IPS DF 19.7 (cell line): ENCODE measurements around the gene EMILIN3.
A peak's percentile ranks its signal among the peaks of the same experiment; 100 is the strongest.

Experiments
- DNase-seq: peaks from one replicate; pipeline ENCODE4 v3.0.0-alpha.2; 2013; ENCODE audit warnings: low read depth, low spot score

Gene EMILIN3

DNA sequence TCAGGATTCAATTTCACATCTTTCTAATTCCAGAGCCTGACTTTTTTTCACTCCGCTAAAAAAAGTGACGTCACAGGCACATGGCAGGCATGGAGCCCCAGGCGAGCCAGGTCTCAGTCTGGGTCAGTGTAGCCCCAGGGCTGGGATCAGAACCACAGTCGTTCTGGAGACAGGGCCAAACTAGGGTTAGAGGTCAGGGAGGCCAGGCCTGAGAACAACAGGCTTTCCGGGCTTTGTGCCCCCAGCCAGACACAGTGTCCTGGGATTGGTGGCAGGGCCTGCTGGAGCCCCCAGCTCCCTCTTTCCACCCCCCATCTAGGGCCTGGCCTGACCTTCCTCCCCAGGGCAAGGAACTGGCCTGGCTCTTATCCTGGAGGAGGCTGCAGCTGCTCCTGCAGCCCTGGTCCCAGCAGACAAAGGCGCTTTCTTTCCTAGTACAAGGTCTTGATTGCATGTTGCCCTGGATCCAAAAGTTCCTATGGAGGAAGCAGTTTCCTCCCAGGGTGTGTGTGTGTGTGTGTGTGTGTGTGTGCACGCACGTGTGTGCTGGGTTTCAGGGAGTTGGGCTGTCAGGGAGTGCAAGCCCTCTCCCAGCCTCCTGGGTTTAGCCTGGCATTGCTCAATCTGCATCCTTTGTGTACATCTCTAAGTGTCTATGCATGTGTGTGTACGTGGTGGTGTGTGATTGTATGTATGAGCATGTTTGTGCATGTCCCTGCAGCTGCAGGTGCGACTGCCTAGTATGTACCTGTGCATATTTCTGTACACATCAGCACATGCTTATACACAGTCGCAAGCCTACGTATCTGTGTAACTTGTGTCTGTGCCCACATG, 26.5 kb upstream of the EMILIN3 start:
- no peak for DNase-seq

- DNase-seq: no peak
Observed at GRCh38 chr20:41392295-41392694, 25.7 kb upstream of the EMILIN3 start.

DNA sequence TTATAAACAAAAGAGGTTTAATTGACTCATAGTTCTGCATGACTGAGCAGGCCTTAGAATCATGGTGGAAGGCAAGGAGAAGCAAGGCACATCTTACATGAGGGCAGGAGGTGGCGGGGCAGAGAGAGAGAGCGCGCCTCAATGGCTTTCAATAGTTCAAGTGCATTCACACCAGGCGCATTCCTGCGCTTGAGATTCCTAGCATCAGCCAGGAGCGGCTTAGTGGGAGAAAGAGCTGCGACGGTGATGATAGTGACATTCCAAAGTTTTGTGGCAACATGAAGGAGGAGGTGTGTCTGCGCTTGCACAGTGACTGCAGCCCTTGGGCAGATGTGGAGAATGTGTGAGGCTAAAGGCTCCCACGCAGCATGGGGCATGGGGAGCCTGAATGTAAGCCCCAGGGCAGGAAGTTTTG, 25.0 kb upstream of the EMILIN3 start:
- no peak for DNase-seq

DNA sequence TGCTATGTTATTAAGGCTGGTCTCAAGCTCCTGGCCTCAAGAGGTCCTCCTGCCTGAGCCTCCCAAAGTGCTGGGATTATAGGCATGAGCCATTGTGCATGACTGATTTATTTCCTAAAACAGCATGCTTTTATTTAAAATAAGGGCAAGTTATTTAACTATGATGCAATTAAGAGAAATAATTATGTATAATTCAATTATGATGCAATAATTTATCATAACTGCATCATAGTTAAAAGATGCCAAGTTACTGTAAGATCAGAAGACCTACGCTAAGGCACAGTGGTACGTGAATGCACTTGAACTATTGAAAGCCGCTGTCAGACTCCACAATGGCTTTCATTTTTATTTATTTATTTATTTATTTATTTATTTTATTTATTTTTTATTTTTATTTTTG, 24.3 kb upstream of the EMILIN3 start:
- DNase-seq: no peak

- peak; percentile 47 for DNase-seq
Observed at GRCh38 chr20:41387444-41387851, 20.8 kb upstream of the EMILIN3 start.

GRCh38 chr20:41386502-41387427, 20.1 kb upstream of the EMILIN3 start:
- no peak for DNase-seq

DNA sequence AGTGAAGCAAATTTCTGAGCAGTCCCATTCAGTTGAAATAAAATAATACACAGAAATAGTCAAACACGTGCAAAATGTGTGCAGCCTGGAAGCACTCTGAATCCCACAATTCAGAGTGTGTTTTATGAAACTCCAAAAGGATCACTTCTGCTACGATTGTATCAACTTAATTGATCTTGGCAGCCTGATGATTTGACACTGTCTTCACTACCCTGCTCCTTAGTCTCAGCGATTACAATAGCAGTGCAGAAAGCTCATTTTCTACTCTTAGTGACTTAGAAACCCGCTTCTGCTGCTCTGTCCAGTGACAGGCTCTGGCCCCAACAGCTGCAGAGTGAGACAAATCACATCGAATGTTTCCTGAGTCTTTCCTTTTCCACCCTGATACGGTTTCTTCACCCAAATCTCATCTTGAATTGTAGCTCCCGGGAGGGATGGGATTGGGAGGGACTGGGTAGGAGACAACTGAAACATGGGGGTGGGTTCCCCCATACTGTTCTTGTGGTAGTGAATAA, 16.2 kb upstream of the EMILIN3 start:
- no peak for DNase-seq

GRCh38 chr20:41380551-41381193, 14.1 kb upstream of the EMILIN3 start:
- DNase-seq: no peak

GRCh38 chr20:41379551-41379950, 12.9 kb upstream of the EMILIN3 start:
- no peak for DNase-seq

GRCh38 chr20:41377275-41377674, 10.7 kb upstream of the EMILIN3 start:
- no peak for DNase-seq

DNA sequence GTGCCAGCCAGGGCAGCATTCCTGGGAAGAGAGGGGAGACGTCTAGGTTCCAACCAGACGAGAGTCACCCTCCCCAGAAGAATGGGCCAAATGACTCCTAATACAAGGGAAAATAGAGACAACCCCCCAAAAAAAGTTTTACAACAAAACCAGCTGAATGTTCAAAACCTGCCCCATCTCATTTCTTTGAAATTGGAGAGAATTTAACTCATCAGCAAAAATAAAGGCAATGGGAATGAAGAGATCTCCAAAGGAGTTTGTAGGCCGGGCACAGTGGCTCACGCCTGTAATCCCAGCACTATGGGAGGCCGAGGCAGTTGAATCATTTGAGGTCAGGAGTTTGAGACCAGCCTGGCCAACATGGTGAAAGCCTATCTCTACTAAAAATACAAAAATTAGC, 9.7 kb upstream of the EMILIN3 start:
- no peak for DNase-seq

DNA sequence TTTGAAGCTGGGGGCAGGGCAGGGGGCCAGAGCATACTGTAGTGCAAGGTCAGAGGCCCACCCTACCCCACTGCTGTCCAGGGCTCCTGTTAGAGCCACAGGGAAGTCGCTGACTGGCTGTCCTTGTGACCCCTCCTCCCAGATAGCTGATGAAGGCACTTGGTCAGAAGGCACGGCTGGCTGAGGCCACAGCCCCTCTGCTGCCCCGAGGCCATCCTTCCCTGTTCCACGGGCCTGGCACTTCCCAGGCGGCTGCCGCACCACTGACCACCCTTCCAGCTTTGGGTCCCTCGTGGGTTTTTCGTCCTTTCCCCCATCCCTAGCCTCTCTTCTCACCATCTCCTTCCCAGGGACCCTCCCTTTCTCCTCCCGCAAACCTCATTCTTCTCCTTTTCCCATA, 9.2 kb upstream of the EMILIN3 start:
- DNase-seq: no peak

DNA sequence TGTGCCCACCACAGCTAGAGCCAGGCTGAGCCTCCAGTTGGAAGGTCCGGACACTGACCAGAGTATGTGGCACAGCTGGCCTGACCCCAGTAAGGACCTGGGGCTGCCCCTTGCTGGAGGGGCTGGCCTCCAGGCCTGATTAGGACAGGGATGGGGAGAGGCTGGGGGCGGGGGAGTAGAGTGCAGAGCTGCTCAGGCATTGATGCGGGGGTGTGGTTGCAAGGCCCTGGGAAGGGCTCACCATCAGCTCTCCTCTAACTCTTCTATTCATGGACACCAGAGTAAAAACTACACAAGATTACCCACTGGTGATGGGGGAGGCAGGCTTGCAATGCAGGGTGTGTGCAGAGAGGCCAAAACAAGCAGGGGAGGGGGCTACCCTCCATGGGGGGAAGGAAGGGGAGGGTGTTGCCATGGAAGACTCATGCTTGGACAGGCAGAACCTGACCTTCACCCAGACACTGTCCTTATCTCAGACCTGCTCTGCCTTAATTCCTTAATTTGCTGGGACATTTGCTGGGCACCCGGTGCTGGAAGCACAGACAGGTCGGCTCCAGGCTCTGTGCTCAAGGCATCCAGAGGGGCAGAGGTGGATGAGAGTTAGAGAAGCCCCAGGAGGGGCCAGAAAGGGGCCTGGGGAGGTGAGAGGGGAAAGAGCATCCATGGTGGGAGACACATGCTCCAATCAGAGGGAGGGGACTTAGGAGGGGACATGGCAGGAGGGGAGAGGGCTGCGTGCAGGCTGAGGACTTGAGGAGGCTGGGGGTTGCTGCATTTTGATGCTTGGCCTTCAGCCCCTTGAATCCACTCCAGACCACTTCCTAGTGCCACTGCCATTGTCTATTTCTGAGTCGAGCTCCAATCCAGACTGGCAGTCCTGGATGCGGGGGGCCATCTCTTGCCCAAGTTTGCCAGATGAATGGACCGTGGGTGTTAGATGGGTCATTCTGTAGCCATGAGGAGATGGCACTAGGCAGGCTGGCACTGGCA, 7.6 kb upstream of the EMILIN3 start:
- no peak for DNase-seq

DNA sequence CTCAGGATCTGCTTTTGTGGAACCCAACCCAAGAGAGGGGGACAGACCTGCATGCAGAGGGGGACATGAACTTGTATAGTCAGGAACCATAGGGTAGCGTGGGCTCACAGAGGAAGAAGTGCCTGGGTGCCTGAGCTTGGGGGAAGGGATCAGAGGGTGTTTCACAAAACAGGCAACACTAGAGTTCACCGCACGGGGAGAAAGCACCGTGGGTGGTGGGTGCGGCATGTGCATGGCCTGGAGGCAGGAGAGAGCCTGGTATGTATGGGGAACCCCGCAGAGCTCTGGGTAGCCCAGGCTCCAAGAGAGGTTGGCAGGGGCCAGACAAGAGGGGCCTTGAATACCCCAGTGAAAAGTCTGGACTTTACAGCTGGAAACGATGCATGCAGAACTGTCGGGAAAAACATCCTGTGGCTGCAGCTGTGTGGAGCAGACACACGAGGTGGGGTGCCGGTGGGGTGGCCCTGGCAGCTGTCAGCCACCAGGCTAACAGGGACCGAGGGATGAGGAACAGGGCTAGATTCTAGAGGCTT, 6.7 kb upstream of the EMILIN3 start:
- no peak for DNase-seq

GRCh38 chr20:41371371-41371770, 4.8 kb upstream of the EMILIN3 start:
- DNase-seq: no peak

GRCh38 chr20:41370176-41370575, 3.6 kb upstream of the EMILIN3 start:
- no peak for DNase-seq

- DNase-seq: no peak
Observed at GRCh38 chr20:41369673-41370072, 3.1 kb upstream of the EMILIN3 start.

GRCh38 chr20:41367956-41368355, 1.3 kb upstream of the EMILIN3 start:
- no peak for DNase-seq

DNA sequence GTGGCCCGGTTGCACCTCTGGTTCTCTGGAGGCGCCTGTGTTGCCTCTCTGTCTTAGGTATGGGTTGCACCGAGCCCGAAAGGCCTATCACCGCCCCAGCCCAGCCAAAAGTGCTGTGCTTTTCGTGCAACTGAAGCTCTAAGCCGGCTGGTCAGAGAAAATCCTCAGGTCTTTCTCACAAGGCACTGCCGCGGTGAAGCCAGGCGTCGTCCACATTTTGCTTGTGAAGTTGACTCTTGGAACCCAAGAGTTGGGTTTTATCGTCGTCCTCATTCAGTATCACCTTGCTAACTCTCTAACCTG, 726 bp upstream of the EMILIN3 start:
- DNase-seq: no peak

DNA sequence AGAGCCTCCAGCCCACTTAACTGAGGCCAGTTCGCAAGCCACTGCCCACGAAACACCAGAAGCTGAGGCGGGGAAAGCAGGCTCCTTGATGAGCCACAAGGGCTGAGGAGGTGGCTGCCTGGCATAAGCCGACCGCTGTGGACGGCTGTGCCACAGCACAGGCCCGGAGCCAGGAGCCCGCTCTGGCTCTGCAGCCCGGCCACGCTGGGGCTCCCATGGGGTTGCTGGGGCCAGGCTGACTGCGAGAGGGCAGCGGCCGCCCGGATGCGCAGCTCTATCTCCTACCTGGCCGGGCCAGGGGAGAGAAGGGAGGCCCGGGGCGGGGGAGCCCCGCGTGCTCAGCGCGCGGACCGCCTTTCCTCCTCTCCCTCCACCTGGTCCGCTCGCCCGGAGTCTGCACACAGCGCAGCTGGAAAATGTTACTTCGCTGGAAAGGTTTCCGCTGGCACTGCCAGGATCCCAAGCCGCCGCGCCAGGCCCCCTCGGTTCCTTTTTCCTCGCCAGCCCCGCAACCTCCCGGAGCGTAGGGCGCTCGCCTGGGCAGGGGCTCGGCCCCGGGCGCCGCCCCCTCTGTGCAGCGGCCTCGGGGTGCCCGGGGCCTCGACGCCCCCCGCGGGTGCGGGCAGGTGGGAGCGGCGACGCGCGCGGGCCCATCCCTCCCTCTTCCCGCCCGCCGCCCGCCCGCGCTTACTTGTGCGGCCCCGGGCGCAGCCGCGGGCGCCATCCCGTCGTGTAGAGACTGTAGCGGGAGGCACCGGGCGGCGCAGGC, 657 bp downstream of the EMILIN3 start:
- DNase-seq: no peak
